LNCaP clone FGC (cell line): ENCODE measurements around the gene COL25A1.
"Not testable (repeated sequence)": the region's sequence is repeated elsewhere in the genome, so short reads cannot be mapped to it uniquely, and the experiment has no call there.

ENCODE experiments used
- DNase-seq: peaks from one replicate; pipeline ENCODE4 v3.0.0-alpha.2; 2011; ENCODE audit warnings: low read depth
- H3K4me3 ChIP-seq: 2 replicates; pipeline ENCODE4 v1.5.1; 2011; ENCODE audit warnings: mild to moderate bottlenecking, low read depth, low read length, control low read depth
- TF ChIP-seq, protein P1 (sequence below): IDR thresholded peaks from 2 replicates; pipeline ENCODE4 v1.5.1; 2012; ENCODE audit warnings: mild to moderate bottlenecking; ENCODE audit not compliant: control insufficient read depth, insufficient read depth; ENCODE audit errors: extremely low read depth

The COL25A1 gene

DNA sequence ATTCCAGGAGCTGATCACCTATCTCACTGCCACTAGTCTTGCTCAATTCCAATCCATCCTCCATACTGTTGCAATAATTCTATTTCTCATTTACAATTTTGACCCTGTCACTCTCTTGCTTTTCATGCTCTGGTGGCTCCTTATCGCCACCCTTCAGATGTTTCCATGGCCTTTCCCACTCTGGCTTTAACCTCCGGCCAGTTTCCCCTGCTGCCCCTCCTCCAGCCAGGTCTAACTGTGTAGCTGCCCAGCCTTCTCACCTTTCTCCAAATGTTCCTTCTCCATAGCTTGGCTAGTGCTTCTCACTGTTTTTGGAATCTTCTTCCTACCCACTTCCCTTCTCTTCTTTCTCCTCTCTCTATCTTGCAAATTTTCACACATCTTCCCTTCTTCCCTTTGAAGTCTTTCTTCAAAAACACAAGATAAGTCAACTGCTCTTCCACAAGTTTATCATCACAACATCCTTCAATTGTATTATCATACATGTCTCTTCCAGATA, 153.8 kb downstream of the COL25A1 start:
- TF ChIP-seq, protein P1, sequence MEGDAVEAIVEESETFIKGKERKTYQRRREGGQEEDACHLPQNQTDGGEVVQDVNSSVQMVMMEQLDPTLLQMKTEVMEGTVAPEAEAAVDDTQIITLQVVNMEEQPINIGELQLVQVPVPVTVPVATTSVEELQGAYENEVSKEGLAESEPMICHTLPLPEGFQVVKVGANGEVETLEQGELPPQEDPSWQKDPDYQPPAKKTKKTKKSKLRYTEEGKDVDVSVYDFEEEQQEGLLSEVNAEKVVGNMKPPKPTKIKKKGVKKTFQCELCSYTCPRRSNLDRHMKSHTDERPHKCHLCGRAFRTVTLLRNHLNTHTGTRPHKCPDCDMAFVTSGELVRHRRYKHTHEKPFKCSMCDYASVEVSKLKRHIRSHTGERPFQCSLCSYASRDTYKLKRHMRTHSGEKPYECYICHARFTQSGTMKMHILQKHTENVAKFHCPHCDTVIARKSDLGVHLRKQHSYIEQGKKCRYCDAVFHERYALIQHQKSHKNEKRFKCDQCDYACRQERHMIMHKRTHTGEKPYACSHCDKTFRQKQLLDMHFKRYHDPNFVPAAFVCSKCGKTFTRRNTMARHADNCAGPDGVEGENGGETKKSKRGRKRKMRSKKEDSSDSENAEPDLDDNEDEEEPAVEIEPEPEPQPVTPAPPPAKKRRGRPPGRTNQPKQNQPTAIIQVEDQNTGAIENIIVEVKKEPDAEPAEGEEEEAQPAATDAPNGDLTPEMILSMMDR, result no peak
- no peak for DNase-seq
- no peak overlapping the region for H3K4me3 ChIP-seq

GRCh38 chr4:109147135-109147534, 155.3 kb downstream of the COL25A1 start:
- DNase-seq, result no peak
- TF ChIP-seq, protein P1, result no peak
- no peak overlapping the region for H3K4me3 ChIP-seq

- DNase-seq, result no peak
- TF ChIP-seq, protein P1, result no peak
Measured at GRCh38 chr4:109146499-109146898, 156.0 kb downstream of the COL25A1 start.

DNA sequence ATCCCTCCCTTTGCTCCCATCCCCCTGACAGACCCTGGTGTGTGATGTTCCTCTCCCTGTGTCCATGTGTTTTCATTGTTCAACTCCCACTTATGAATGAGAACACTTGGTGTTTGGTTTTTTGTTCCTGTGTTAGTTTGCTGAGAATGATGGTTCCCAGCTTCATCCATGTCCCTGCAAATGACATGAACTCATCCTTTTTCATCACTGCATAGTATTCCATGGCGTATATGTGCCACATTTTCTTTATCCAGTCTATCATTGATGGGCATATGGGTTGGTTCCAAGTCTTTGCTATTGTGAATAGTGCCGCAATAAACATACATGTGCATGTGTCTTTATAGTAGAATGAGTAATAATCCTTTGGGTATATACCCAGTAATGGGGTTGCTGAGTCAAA, 164.3 kb downstream of the COL25A1 start:
- H3K4me3 ChIP-seq, DNase-seq: not testable (repeated sequence)

More at GRCh38 chr4:109146499-109146898, 156.0 kb downstream of the COL25A1 start:
- no peak overlapping the region for H3K4me3 ChIP-seq

GRCh38 chr4:109134921-109135320, 167.5 kb downstream of the COL25A1 start:
- no peak for DNase-seq

DNA sequence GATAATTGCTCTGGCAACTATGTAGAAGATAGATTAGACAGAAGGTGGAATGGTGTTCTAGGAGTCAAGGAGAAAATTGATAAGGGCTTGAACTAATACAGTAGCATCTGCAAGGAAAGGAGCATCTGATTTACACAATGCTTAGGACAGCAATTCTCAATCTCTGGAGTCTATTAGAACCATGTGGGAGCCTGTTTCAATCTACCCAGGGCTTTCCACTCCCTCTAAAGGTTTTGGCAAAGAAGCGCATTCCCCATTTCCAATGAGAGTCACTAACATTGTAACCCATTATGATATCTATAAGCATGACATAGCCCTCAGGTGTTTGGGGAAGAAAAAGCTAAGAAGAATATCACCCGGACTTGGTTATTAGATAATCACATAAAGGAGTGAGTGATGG, 168.2 kb downstream of the COL25A1 start:
- no peak for DNase-seq
- no peak overlapping the region for H3K4me3 ChIP-seq
- TF ChIP-seq, protein P1, result no peak

More at GRCh38 chr4:109134921-109135320, 167.5 kb downstream of the COL25A1 start:
- no peak overlapping the region for H3K4me3 ChIP-seq
- TF ChIP-seq, protein P1, result no peak

- TF ChIP-seq, protein P1, result no peak
- no peak for DNase-seq
- no peak overlapping the region for H3K4me3 ChIP-seq
Measured at GRCh38 chr4:109131559-109131958, 170.9 kb downstream of the COL25A1 start.
